H9 (cell line): ENCODE results near the gene ZNF280D. TPM values are rescaled to one million over a fixed set of nuclear protein-coding genes. Genes with fewer than 3 reads are reported as not detected.

Experiments
- DNase-seq: peaks from one replicate; pipeline ENCODE4 v3.0.0-alpha.2; 2017
- H2AFZ ChIP-seq: one replicate; pipeline ENCODE4 v1.6.1; 2013; ENCODE audit warnings: mild to moderate bottlenecking, low read length, control low read depth, moderate library complexity
- H2AK5ac ChIP-seq: 2 replicates; pipeline ENCODE4 v1.6.1; 2013; ENCODE audit warnings: low read length, control low read depth, mixed read lengths; ENCODE audit not compliant: insufficient read length
- H2BK120ac ChIP-seq: one replicate; pipeline ENCODE4 v1.6.1; 2013; ENCODE audit warnings: low read depth, mild to moderate bottlenecking, low read length, control low read depth, inconsistent platforms; ENCODE audit not compliant: poor library complexity, severe bottlenecking
- H2BK12ac ChIP-seq: 2 replicates; pipeline ENCODE4 v1.6.1; 2013; ENCODE audit warnings: low read length, control low read depth, mixed read lengths, low read depth; ENCODE audit not compliant: insufficient read length
- H2BK15ac ChIP-seq: 2 replicates; pipeline ENCODE4 v1.6.1; 2013; ENCODE audit warnings: low read depth, low read length, control low read depth
- H2BK20ac ChIP-seq: one replicate; pipeline ENCODE4 v1.6.1; 2013; ENCODE audit warnings: low read depth, mild to moderate bottlenecking, low read length, control low read depth, inconsistent platforms; ENCODE audit not compliant: poor library complexity, severe bottlenecking
- H2BK5ac ChIP-seq: 2 replicates; pipeline ENCODE4 v1.6.1; 2013; ENCODE audit warnings: low read length, control low read depth, mixed read lengths; ENCODE audit not compliant: insufficient read length
- H3K14ac ChIP-seq: 2 replicates; pipeline ENCODE4 v1.6.1; 2013; ENCODE audit warnings: low read length, control low read depth; ENCODE audit not compliant: insufficient read depth
- H3K18ac ChIP-seq: 2 replicates; pipeline ENCODE4 v1.6.1; 2013; ENCODE audit warnings: low read depth, mild to moderate bottlenecking, mixed read lengths, low read length, control low read depth; ENCODE audit not compliant: insufficient read length
- H3K23ac ChIP-seq: 2 replicates; pipeline ENCODE4 v1.6.1; 2013; ENCODE audit warnings: low read length, control low read depth, mixed read lengths, low read depth; ENCODE audit not compliant: insufficient read length
- H3K23me2 ChIP-seq: 2 replicates; pipeline ENCODE4 v1.6.1; 2013; ENCODE audit warnings: low read depth, mild to moderate bottlenecking, mixed read lengths, low read length, control low read depth; ENCODE audit not compliant: insufficient read length, poor library complexity, severe bottlenecking
- H3K27ac ChIP-seq: 2 replicates; pipeline ENCODE4 v1.5.1; 2013; ENCODE audit warnings: low read length, control low read depth, mixed read lengths, low read depth; ENCODE audit not compliant: insufficient read length
- H3K27me3 ChIP-seq: 2 replicates; pipeline ENCODE4 v1.6.1; 2013; ENCODE audit warnings: low read length, control low read depth, inconsistent platforms; ENCODE audit not compliant: insufficient read depth
- H3K4ac ChIP-seq: 2 replicates; pipeline ENCODE4 v1.6.1; 2013; ENCODE audit warnings: low read depth, mild to moderate bottlenecking, control low read depth, inconsistent platforms, low read length, moderate library complexity
- H3K4me1 ChIP-seq: 2 replicates; pipeline ENCODE4 v1.6.1; 2013; ENCODE audit warnings: low read length, control low read depth, inconsistent platforms; ENCODE audit not compliant: insufficient read depth
- H3K4me2 ChIP-seq: 2 replicates; pipeline ENCODE4 v1.6.1; 2013; ENCODE audit warnings: low read length, control low read depth, mixed read lengths; ENCODE audit not compliant: insufficient read length, insufficient read depth
- H3K56ac ChIP-seq: 2 replicates; pipeline ENCODE4 v1.6.1; 2013; ENCODE audit warnings: low read depth, mild to moderate bottlenecking, mixed read lengths, low read length, control low read depth; ENCODE audit not compliant: insufficient read length
- H3K79me1 ChIP-seq: 2 replicates; pipeline ENCODE4 v1.6.1; 2013; ENCODE audit warnings: low read depth, mild to moderate bottlenecking, moderate library complexity, low read length, control low read depth, inconsistent platforms; ENCODE audit not compliant: insufficient read depth, poor library complexity, severe bottlenecking
- H3K79me2 ChIP-seq: 2 replicates; pipeline ENCODE4 v1.6.1; 2013; ENCODE audit warnings: low read length, control low read depth, inconsistent platforms; ENCODE audit not compliant: insufficient read depth
- H3K9ac ChIP-seq: 2 replicates; pipeline ENCODE4 v1.6.1; 2013; ENCODE audit warnings: low read length, control low read depth, mixed read lengths; ENCODE audit not compliant: insufficient read length; ENCODE audit errors: extremely low read depth
- H3K9me3 ChIP-seq: one replicate; pipeline ENCODE4 v1.6.1; 2013; ENCODE audit warnings: low read depth, low read length, inconsistent platforms; ENCODE audit not compliant: control insufficient read depth
- H3T11ph ChIP-seq: one replicate; pipeline ENCODE4 v1.6.1; 2013; ENCODE audit warnings: mild to moderate bottlenecking, low read length, control low read depth, inconsistent platforms
- H4K20me1 ChIP-seq: one replicate; pipeline ENCODE4 v1.6.1; 2013; ENCODE audit not compliant: control insufficient read depth, insufficient read length, insufficient read depth
- H4K5ac ChIP-seq: 2 replicates; pipeline ENCODE4 v1.6.1; 2013; ENCODE audit warnings: low read depth, mild to moderate bottlenecking, mixed read lengths, low read length, control low read depth; ENCODE audit not compliant: insufficient read length
- H4K8ac ChIP-seq: replicated peaks from 2 replicates; pipeline ENCODE4 v1.6.1; 2013; ENCODE audit warnings: low read length, control low read depth, mixed read lengths, low read depth; ENCODE audit not compliant: insufficient read length
- H4K91ac ChIP-seq: 2 replicates; pipeline ENCODE4 v1.6.1; 2013; ENCODE audit warnings: low read depth, mild to moderate bottlenecking, moderate library complexity, mixed read lengths, low read length, control low read depth; ENCODE audit not compliant: insufficient read length
- H3K27ac Mint-ChIP-seq, 3 experiments: 2 replicates in 2 of 3; 3 replicates in 1 of 3; pipeline ENCODE4 v1.8.0; 2020 to 2021; ENCODE audit warnings: mixed read lengths in 3 of 3, mild to moderate bottlenecking in 1 of 3, moderate library complexity in 1 of 3
- H3K27me3 Mint-ChIP-seq: 2 replicates; pipeline ENCODE4 v1.8.0; 2021; ENCODE audit warnings: low read depth, mild to moderate bottlenecking, moderate library complexity, mixed read lengths
- H3K36me3 Mint-ChIP-seq, 3 experiments: 2 replicates in 2 of 3; 3 replicates in 1 of 3; pipeline ENCODE4 v1.8.0; 2020 to 2021; ENCODE audit warnings: low read depth in 3 of 3, mixed read lengths in 3 of 3; ENCODE audit not compliant: insufficient read depth in 1 of 3
- H3K4me1 Mint-ChIP-seq, 2 experiments: 2 replicates each; pipeline ENCODE4 v1.8.0; 2020; ENCODE audit warnings: mixed read lengths in 2 of 2
- H3K4me3 Mint-ChIP-seq, 2 experiments: 2 replicates in 1 of 2; 3 replicates in 1 of 2; pipeline ENCODE4 v1.8.0; 2020 to 2021; ENCODE audit warnings: mild to moderate bottlenecking in 2 of 2, mixed read lengths in 2 of 2, moderate library complexity in 1 of 2
- H3K9me3 Mint-ChIP-seq, 2 experiments: 2 replicates in 1 of 2; 3 replicates in 1 of 2; pipeline ENCODE4 v1.8.0; 2020; ENCODE audit warnings: mild to moderate bottlenecking in 2 of 2, mixed read lengths in 2 of 2, moderate library complexity in 1 of 2
- CTCF ChIP-seq: fragments of 200-600 bp; sonication (generic); conservative IDR thresholded peaks from 3 replicates; pipeline ENCODE4 v1.8.0; 2021; ENCODE audit warnings: antibody characterized with exemption, mild to moderate bottlenecking
- WGBS: extraction: QIAGEN DNeasy Blood & Tissue Kit; methylation state at CpG from one replicate; pipeline ENCODE4 v1.1.7; 2013; ENCODE audit warnings: missing lambda C conversion rate, low lambda C conversion rate, mixed read lengths; ENCODE audit not compliant: insufficient read length; ENCODE audit errors: extremely low coverage; 5-methylcytosine and 5-hydroxymethylcytosine counted together
- total RNA-seq: library from RNA; stranded (reverse); gene quantifications from 2 replicates; pipeline ENCODE4 v1.2.1, GENCODE V29; 2021

The ZNF280D gene
- total RNA-seq, 1 experiment from 2014 or later, result 5.7 TPM

DNA sequence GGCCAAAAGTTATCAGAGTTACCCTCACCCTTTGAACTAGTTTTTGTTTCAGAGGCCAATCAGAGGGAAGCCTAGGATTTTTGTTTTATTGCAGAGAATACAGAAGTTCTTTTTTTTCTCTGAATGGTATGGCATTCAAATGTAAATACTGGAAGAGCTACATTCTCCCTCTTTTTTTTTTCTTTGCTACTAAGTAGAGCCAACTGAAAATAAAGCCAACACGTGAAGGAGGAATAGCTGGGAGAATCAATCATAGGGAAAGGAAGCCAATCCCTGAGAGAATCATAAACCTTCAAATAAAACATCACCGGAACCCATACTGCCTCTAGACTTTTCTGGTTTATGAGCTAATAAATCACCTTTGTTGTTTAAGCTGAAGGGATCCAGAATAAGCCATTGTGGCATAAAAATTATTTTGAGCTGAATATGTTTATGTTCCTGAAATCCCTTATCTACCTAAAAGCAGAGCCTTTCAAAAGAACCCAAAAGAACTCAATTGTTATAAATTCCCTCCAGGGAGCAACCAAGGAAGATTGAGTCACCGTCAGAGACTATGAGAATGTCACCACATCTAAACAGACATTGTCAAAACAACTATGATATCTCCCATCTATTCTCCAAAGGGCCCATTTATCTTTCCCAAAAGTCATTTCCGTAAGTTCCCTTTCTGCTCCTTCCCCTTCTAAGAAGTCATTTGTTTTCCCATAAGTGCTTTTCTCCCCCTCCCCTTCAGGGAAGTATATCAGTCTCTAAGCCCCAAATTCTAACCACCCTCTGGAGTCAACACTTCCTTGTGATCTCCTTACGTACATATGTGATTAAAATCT is 3.8 kb upstream of the ZNF280D start:
- Histone ChIP-seq H3T11ph (no peak overlapping the region), H3K18ac (no peak overlapping the region), H3K14ac (no peak overlapping the region), H3K9me3 (peaks cover 6% of the 10 kb centered on the region), H3K56ac (no peak overlapping the region), H3K79me1 (no peaks in the 10 kb centered on the region), H2AFZ (no peak overlapping the region), H3K4me1 (peaks cover 5% of the 10 kb centered on the region; the same call in 1 of the 2 replicates), H3K79me2 (no peaks in the 10 kb centered on the region), H2BK20ac (no peak overlapping the region), H3K27ac (no peak overlapping the region), H2BK15ac (no peak overlapping the region), H3K4me2 (no peak overlapping the region), H2BK12ac (no peak overlapping the region), H3K27me3 (no peaks in the 10 kb centered on the region), H2AK5ac (no peak overlapping the region), H3K23ac (no peak overlapping the region), H3K9ac (no peak overlapping the region), H2BK120ac (no peak overlapping the region), H4K8ac (no peak overlapping the region), H4K5ac (no peak overlapping the region), H2BK5ac (no peak overlapping the region), H4K20me1 (no peaks in the 10 kb centered on the region), H3K23me2 (no peaks in the 10 kb centered on the region), H4K91ac (no peak overlapping the region), H3K4ac (no peak overlapping the region)
- H3K27ac Mint-ChIP-seq, result no peak overlapping the region
- H3K4me3 Mint-ChIP-seq, result no peak overlapping the region
- H3K27me3 Mint-ChIP-seq, result no peaks in the 10 kb centered on the region
- DNase-seq, result no peak
- H3K36me3 Mint-ChIP-seq, result peaks cover 6 to 24% (median 11%) of the 10 kb centered on the region in 3 experiments; a peak in 6 of 7 replicates
- TF ChIP-seq CTCF, result no peak
- peaks cover 9 to 16% of the 10 kb centered on the region in 2 experiments for H3K4me1 Mint-ChIP-seq
- peaks cover 15 to 27% of the 10 kb centered on the region in 2 experiments for H3K9me3 Mint-ChIP-seq
- WGBS, result no CpG with 5 or more reads among the region's 5 CpGs
